DOHH2 (cell line): ENCODE measurements around the gene RPS27L.
"Not testable (repeated sequence)": the region's sequence is repeated elsewhere in the genome, so short reads cannot be mapped to it uniquely, and the experiment has no call there.

Source experiments
- H3F3A ChIP-seq: fragments of 200-600 bp; sonication (generic), shearing (Covaris generic); 2 replicates; pipeline ENCODE4 v1.6.0; 2016; ENCODE audit warnings: antibody characterized with exemption, mild to moderate bottlenecking; ENCODE audit not compliant: control insufficient read depth, insufficient read depth
- H3K27ac ChIP-seq: fragments of 200-600 bp; sonication (generic); 2 replicates; pipeline ENCODE4 v1.5.1; 2014; ENCODE audit warnings: low read depth, mild to moderate bottlenecking, low read length, moderate library complexity
- H3K27me3 ChIP-seq: fragments of 200-600 bp; sonication (generic); 2 replicates; pipeline ENCODE4 v1.6.1; 2014; ENCODE audit warnings: mild to moderate bottlenecking, low read length, mixed read lengths; ENCODE audit not compliant: control insufficient read depth
- H3K36me3 ChIP-seq: fragments of 200-600 bp; sonication (generic); 2 replicates; pipeline ENCODE4 v1.6.1; 2014; ENCODE audit warnings: mild to moderate bottlenecking, low read length, moderate library complexity, mixed read lengths; ENCODE audit not compliant: control insufficient read depth
- H3K4me1 ChIP-seq: fragments of 200-600 bp; sonication (generic); 2 replicates; pipeline ENCODE4 v1.6.1; 2014; ENCODE audit warnings: mild to moderate bottlenecking, low read length, mixed read lengths; ENCODE audit not compliant: control insufficient read depth
- H3K4me2 ChIP-seq: fragments of 200-600 bp; sonication (generic); 2 replicates; pipeline ENCODE4 v1.6.0; 2014; ENCODE audit warnings: mild to moderate bottlenecking, low read length, moderate library complexity
- H3K4me3 ChIP-seq: fragments of 200-600 bp; sonication (generic); 2 replicates; pipeline ENCODE4 v1.5.1; 2014; ENCODE audit warnings: mild to moderate bottlenecking, low read length, mixed read lengths
- H3K79me2 ChIP-seq: fragments of 200-600 bp; sonication (generic); 2 replicates; pipeline ENCODE4 v1.6.1; 2014; ENCODE audit warnings: mild to moderate bottlenecking, low read length, mixed read lengths; ENCODE audit not compliant: control insufficient read depth
- H3K9me2 ChIP-seq: fragments of 200-600 bp; sonication (generic); replicated peaks from 2 replicates; pipeline ENCODE4 v1.6.1; 2014; ENCODE audit warnings: mild to moderate bottlenecking, low read length, mixed read lengths; ENCODE audit not compliant: control insufficient read depth
- H3K9me3 ChIP-seq: fragments of 200-600 bp; sonication (generic); 2 replicates; pipeline ENCODE4 v1.6.1; 2014; ENCODE audit warnings: antibody characterized with exemption, low read length, mixed read lengths; ENCODE audit not compliant: control insufficient read depth, insufficient read depth
- H4K20me1 ChIP-seq: fragments of 200-600 bp; sonication (generic); 2 replicates; pipeline ENCODE4 v1.6.0; 2014; ENCODE audit warnings: low read depth, mild to moderate bottlenecking, antibody characterized with exemption, low read length, moderate library complexity; ENCODE audit not compliant: control insufficient read depth, insufficient read depth
- EZH2phosphoT487 ChIP-seq: fragments of 200-600 bp; sonication (generic); IDR thresholded peaks from 2 replicates; pipeline ENCODE4 v1.6.1; 2017; ENCODE audit warnings: borderline replicate concordance, mild to moderate bottlenecking, antibody characterized with exemption, low read length, moderate library complexity, mixed read lengths
- TF ChIP-seq, protein P1 (sequence below): fragments of 200-600 bp; sonication (generic); IDR thresholded peaks from one replicate; pipeline ENCODE4 v1.5.1; 2014; ENCODE audit warnings: antibody characterized with exemption, mild to moderate bottlenecking, low read depth, low read length; ENCODE audit not compliant: poor library complexity, severe bottlenecking

RPS27L gene

GRCh38 chr15:63103416-63103815 lies 53.9 kb downstream of the RPS27L start:
- Histone ChIP-seq H3K9me3 (peaks cover 6% of the 10 kb centered on the region; the same call in 1 of the 2 replicates), H3K36me3 (no peaks in the 10 kb centered on the region), H3K9me2 (no peaks in the 10 kb centered on the region), H3K79me2 (no peaks in the 10 kb centered on the region), H3K4me2 (no peak overlapping the region), H3K27ac (no peak overlapping the region), H4K20me1 (no peaks in the 10 kb centered on the region), H3F3A (no peaks in the 10 kb centered on the region), H3K4me3 (no peak overlapping the region), H3K4me1 (no peaks in the 10 kb centered on the region), H3K27me3 (no peaks in the 10 kb centered on the region)
- no peak for TF ChIP-seq EZH2phosphoT487
- TF ChIP-seq, protein P1, sequence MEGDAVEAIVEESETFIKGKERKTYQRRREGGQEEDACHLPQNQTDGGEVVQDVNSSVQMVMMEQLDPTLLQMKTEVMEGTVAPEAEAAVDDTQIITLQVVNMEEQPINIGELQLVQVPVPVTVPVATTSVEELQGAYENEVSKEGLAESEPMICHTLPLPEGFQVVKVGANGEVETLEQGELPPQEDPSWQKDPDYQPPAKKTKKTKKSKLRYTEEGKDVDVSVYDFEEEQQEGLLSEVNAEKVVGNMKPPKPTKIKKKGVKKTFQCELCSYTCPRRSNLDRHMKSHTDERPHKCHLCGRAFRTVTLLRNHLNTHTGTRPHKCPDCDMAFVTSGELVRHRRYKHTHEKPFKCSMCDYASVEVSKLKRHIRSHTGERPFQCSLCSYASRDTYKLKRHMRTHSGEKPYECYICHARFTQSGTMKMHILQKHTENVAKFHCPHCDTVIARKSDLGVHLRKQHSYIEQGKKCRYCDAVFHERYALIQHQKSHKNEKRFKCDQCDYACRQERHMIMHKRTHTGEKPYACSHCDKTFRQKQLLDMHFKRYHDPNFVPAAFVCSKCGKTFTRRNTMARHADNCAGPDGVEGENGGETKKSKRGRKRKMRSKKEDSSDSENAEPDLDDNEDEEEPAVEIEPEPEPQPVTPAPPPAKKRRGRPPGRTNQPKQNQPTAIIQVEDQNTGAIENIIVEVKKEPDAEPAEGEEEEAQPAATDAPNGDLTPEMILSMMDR: no peak

DNA sequence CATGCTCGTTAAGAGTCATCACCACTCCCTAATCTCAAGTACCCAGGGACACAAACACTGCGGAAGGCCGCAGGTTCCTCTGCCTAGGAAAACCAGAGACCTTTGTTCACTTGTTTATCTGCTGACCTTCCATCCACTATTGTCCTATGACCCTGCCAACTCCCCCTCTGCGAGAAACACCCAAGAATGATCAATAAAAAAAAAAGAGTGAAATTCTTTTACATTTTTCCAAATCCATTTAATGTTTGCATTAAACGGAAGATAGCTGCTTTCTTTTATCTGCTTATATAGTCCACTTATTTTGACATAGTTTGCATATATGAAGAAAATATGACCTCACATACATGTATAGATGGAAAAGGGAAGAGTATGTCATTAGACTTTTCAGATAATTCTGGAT lies 57.7 kb downstream of the RPS27L start:
- H3K9me3 ChIP-seq, H4K20me1 ChIP-seq, H3K9me2 ChIP-seq: not testable (repeated sequence)

GRCh38 chr15:63098901-63099300 lies 58.4 kb downstream of the RPS27L start:
- not testable (repeated sequence) for H3K36me3 ChIP-seq, H3K4me3 ChIP-seq, H3K79me2 ChIP-seq, H4K20me1 ChIP-seq, H3K27ac ChIP-seq, H3F3A ChIP-seq, H3K4me1 ChIP-seq, H3K4me2 ChIP-seq, H3K27me3 ChIP-seq, H3K9me2 ChIP-seq, H3K9me3 ChIP-seq

More for the DNA sequence above, 57.7 kb downstream of the RPS27L start:
- H3K4me3 ChIP-seq, H3K4me2 ChIP-seq, H3K4me1 ChIP-seq, H3K79me2 ChIP-seq, H3K27ac ChIP-seq, H3K36me3 ChIP-seq, H3F3A ChIP-seq, H3K27me3 ChIP-seq: not testable (repeated sequence)
